SK-N-MC (cell line): ENCODE results near the gene CDH18.

Experiments used
- EZH2 ChIP-seq: fragments of 200-600 bp; sonication (generic); IDR thresholded peaks from one replicate; pipeline ENCODE4 v1.6.1; 2017; ENCODE audit warnings: antibody characterized with exemption
- FOXP2 ChIP-seq: optimal IDR thresholded peaks from 2 replicates; pipeline ENCODE3; 2011; ENCODE audit warnings: mild to moderate bottlenecking, moderate library complexity; ENCODE audit not compliant: insufficient read depth; ENCODE audit errors: extremely low read length, control extremely low read depth
- POLR2AphosphoS5 ChIP-seq: IDR thresholded peaks from 2 replicates; pipeline ENCODE4 v1.6.1; 2012; ENCODE audit warnings: mild to moderate bottlenecking, low read depth, low read length, borderline replicate concordance

- TF ChIP-seq EZH2 (no peak), POLR2AphosphoS5 (no peak), FOXP2 (no peak)
Observed at GRCh38 chr5:19923742-19924141, 64.3 kb downstream of the CDH18 start.
